Body of pancreas (tissue), 4 donors: ENCODE measurements around the gene KRT23.

Experiments
- POLR2A ChIP-seq, 3 donors: fragments of 450-650 bp; IDR thresholded peaks; one replicate each; pipeline ENCODE4 v1.6.1; 2016; ENCODE audit warnings: antibody characterized with exemption in 3 of 3, mild to moderate bottlenecking in 2 of 3
- TF ChIP-seq, protein P1 (sequence below), 7 experiments: fragments of 450-650 bp in 4 of 7; fragments of 200-600 bp in 3 of 7; sonication (generic) in 3 of 7; IDR thresholded peaks; one replicate each; pipeline ENCODE4 v1.5.1; 2016 to 2019; ENCODE audit warnings: antibody characterized with exemption in 7 of 7

DNA sequence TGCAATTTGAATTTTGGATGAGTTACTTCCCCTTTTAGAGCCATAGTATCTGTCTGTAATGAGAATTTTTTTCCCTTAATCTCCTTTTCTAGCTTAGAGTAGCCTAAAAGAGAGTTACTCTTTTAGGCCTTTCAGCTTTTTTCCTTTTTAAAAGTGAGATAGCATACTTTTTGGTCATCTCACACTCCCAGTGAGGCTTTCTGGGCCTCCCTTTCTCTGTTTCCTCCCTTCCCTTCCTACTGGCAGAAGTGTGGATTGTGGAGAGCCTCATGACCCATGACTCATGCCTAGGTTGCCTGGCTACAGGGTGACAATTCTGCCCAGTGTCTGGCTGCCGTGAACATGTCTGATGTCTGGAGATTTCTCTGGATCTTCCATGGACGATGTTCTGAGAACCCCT lies 15.2 kb downstream of the KRT23 start:
- TF ChIP-seq, protein P1, sequence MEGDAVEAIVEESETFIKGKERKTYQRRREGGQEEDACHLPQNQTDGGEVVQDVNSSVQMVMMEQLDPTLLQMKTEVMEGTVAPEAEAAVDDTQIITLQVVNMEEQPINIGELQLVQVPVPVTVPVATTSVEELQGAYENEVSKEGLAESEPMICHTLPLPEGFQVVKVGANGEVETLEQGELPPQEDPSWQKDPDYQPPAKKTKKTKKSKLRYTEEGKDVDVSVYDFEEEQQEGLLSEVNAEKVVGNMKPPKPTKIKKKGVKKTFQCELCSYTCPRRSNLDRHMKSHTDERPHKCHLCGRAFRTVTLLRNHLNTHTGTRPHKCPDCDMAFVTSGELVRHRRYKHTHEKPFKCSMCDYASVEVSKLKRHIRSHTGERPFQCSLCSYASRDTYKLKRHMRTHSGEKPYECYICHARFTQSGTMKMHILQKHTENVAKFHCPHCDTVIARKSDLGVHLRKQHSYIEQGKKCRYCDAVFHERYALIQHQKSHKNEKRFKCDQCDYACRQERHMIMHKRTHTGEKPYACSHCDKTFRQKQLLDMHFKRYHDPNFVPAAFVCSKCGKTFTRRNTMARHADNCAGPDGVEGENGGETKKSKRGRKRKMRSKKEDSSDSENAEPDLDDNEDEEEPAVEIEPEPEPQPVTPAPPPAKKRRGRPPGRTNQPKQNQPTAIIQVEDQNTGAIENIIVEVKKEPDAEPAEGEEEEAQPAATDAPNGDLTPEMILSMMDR (IDR thresholded peaks at IDR 0.05), result no peak
- TF ChIP-seq POLR2A (IDR thresholded peaks at IDR 0.05), result no peak
